ENCODE data around the gene COX17. TPM values are rescaled to one million over a fixed set of nuclear protein-coding genes. Genes with fewer than 3 reads are reported as not detected.

COX17 gene
- total and polyA plus RNA-seq, 9 donors, result 12.4 to 42.2 (median 26.3) TPM

- Histone ChIP-seq H3K36me3 (no peaks in the 10 kb centered on the region), H3K9me3 (no peaks in the 10 kb centered on the region), H3K27ac (no peak overlapping the region), H3K27me3 (no peaks in the 10 kb centered on the region), H3K4me3 (no peak overlapping the region), H3K4me1 (ENCODE audit: insufficient read depth) (peaks cover 7% of the 10 kb centered on the region)
- intact Hi-C loops (cut with DNase I), result no loop called here
- TF ChIP-seq CTCF (IDR thresholded peaks at IDR 0.05) (no peak), EP300 (IDR thresholded peaks at IDR 0.05) (no peak), POLR2A (IDR thresholded peaks at IDR 0.05) (no peak)
- peak in 4 of 5 donors; percentile 19 to 48 (median 32) for DNase-seq
- 26 to 61% (median 29%) methylated on average over 3 of the region's 3 CpGs for whole genome bisulfite sequencing, 3 donors
Measured at GRCh38 chr3:119716998-119717397, 39.8 kb upstream of the COX17 start.

DNA sequence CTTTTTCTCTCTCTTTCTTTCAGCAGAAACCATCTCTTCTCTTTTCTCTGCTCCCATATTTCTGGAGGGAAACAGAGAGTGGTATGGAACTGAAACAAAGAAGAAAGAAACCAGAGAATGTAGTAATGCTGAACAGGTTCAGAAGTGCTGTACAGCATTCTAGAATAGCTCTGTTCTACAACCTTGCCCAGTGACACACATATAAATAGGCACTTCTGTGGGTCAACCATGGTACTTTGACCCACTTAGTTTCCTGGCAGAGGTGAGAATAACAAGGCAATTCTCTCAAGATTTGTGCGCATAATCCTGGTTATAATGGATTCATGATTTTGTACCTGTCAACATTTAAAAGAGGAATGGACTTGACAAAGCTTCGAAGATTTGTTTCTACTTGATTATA lies 37.9 kb upstream of the COX17 start:
- H3K36me3 ChIP-seq, result no peaks in the 10 kb centered on the region
- no peak for DNase-seq
- intact Hi-C loops (cut with DNase I), result no loop called here
- no peaks in the 10 kb centered on the region for H3K9me3 ChIP-seq
- no peak overlapping the region for H3K4me3 ChIP-seq
- TF ChIP-seq CTCF (IDR thresholded peaks at IDR 0.05), result no peak
- no peak for TF ChIP-seq POLR2A (IDR thresholded peaks at IDR 0.05)
- TF ChIP-seq EP300 (IDR thresholded peaks at IDR 0.05), result no peak
- WGBS, 3 donors, result 97 to 99% (median 97%) methylated on average over 2 of the region's 2 CpGs
- H3K4me1 ChIP-seq (ENCODE audit: insufficient read depth), result peaks cover 7% of the 10 kb centered on the region
- H3K27ac ChIP-seq, result no peak overlapping the region
- no peaks in the 10 kb centered on the region for H3K27me3 ChIP-seq

DNA sequence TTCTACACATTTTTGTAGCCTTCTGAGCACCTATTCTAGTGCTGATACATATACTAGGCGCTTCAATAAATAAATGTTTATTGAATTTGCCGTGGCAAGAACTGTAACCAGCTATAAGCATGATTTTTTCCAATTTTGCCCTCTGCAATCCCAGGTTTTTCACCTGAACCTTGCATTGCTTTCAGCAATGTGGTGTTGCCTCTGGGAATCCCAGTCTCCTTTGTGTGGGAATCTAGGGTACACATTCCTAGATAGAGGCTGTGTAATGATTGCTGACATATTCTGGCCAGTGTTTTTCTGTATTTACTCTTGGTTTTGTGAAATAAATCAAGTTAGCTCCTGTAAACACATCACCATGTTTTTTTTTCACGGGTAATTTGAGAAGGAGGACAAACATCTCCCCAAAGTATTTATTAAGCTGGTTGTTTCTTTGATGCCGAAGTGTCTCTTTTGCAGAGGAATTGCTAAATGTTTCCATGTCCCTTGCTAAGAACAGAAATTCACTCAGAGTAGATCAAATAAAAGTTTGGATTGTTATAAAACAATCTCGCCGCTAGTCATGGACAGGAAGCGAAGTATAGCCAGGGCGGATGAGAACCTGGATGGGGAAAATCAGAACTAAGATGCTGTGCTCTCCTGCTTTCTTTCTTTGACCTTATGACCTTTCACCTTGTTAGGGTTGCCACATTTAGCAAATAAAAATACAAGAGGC lies 26.8 kb upstream of the COX17 start:
- peak overlapping the region; percentile 55 for H3K4me3 ChIP-seq
- WGBS, 3 donors, result 11 to 28% (median 20%) methylated on average over 8 of the region's 8 CpGs
- intact Hi-C loops (cut with DNase I), result no loop called here

More for the DNA sequence above, 26.8 kb upstream of the COX17 start:
- TF ChIP-seq POLR2A (IDR thresholded peaks at IDR 0.05), result no peak
- no peak for TF ChIP-seq CTCF (IDR thresholded peaks at IDR 0.05)
- TF ChIP-seq EP300 (IDR thresholded peaks at IDR 0.05), result no peak
- Histone ChIP-seq H3K36me3 (no peaks in the 10 kb centered on the region), H3K4me1 (ENCODE audit: insufficient read depth) (peaks cover 2% of the 10 kb centered on the region), H3K9me3 (no peaks in the 10 kb centered on the region), H3K27me3 (no peaks in the 10 kb centered on the region), H3K27ac (peak overlapping the region in 1 of 2 donors; percentile 75)
- DNase-seq, result no peak
